HG03558 (cell line): ENCODE measurements around the gene BCL6B.
"Not testable (repeated sequence)": the region's sequence is repeated elsewhere in the genome, so short reads cannot be mapped to it uniquely, and the experiment has no call there.

ENCODE experiments used
- ATAC-seq: cut with Tn5 transposase; IDR thresholded peaks from one replicate; pipeline ENCODE4 v1.9.1; 2021; ENCODE audit warnings: moderate number of reproducible peaks; ENCODE audit not compliant: unreplicated experiment; ENCODE audit errors: extremely low read depth

BCL6B gene, protein sequence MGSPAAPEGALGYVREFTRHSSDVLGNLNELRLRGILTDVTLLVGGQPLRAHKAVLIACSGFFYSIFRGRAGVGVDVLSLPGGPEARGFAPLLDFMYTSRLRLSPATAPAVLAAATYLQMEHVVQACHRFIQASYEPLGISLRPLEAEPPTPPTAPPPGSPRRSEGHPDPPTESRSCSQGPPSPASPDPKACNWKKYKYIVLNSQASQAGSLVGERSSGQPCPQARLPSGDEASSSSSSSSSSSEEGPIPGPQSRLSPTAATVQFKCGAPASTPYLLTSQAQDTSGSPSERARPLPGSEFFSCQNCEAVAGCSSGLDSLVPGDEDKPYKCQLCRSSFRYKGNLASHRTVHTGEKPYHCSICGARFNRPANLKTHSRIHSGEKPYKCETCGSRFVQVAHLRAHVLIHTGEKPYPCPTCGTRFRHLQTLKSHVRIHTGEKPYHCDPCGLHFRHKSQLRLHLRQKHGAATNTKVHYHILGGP

DNA sequence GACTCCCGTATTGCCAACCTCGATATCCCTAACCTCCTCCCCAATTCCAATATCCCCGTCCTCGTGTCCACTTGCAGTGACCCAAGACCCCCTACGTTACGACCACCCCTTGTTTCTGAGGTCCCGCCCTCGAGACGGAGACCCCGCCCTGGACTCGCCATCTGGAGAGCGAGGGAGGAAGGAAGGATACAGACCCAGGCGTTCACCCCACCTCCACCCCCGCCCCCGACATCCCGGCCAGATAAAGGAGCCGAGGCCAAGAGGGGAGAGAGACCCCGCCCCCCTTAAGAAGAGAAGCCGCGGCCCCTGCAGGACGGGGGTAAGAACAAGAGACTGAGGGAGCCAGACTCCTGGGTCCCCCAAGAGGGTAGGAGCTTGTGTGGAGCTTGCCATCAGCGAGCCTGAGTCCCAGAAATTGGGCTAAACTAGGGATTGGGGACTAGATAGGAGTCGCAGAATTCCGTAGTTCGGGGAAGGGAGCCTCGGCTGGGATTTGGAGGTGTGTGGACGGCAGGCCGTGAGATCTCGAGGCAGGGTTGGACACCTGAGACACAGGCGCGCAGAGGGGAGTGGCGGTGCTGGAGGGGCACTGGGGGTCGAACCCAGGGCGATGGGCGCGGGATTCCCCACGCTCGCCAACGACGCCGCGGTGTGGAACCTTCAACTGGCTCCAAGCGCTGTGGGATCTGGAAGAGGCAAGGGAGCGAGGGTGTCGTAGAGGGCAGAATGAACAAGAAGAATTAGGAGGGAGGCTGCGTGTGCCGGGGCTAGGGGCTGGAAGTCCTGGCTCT is at the start of gene BCL6B:
Gene BCL6B, plus strand, starts transcription at position 270 of the 791 bp plus-strand sequence. CDS start 622 bp downstream, outside the sequence.
- ATAC-seq, result no peak

DNA sequence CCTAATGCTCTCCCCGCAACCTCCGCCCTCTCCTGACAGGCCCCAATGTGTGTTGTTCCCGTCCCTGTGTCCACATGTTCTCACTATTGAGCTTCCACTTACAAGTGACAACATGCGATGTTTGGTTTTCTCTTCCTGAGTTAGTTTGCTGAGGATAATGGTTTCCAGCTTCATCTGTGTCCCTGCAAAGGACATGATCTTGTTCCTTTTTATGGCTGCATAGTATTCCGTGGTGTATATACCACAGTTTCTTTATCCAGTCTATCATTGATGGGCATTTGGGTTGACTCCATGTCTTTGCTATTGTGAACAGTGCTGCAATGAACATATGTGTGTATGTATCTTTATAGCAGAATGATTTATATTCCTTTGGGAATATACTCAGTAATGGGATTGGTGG is 43.4 kb upstream of the BCL6B start:
- not testable (repeated sequence) for ATAC-seq

DNA sequence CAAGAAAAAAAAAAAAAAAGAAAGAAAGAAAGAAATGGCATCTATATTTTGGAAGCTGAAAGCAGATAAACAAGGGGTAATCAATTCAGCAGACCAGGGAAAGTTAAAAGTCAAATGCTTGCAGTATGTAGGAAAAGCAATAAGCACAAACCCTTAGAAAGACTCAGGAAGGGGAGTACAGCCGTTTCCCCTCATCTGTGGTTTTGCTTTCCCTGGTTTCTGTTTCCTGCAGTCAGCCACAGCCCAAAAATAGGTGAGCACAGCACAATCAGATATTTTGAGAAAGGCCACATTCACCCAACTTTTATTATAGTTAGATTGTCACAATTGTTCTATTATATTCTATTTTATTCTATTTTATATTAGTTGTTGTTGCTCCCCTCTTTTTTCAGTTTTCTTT is 41.4 kb upstream of the BCL6B start:
- ATAC-seq, result no peak

DNA sequence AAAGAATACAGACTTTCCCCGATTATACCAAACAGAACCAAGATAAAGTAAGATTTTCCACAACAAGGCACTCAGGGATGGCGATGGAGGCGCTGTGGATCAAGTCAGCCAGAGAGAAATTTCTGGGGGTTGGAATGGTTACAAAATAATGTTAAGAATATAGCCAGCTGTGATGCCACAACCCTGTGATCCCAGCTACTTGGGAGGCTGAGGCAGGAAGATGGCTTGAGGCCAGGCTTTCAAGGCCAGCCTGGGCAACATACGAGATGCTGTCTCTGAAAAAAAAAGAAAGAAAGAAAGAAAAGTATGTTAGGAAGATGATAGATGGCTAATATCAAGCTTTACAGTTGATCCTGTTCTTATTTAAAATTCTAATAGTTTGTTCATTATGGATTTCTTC is 37.6 kb upstream of the BCL6B start:
- ATAC-seq, result no peak

DNA sequence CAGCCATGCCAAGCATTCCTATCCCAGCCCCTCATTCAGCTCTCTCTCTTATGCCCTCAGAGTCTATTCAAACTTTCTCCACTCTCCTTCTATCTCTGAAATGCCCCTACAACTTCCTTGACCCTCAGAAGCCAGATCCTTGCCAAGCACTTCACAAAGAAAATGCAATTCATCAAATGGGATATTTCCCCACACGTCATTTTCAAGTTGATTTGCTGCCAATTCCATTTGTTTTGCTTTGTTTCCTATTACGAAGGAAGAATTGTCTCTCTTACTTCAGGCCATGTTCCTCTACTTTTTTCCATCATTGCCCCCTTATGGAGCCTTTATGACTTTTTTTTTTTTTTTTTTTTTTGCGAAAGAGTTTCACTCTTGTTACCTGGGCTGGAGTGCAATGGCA is 36.2 kb upstream of the BCL6B start:
- no peak for ATAC-seq

DNA sequence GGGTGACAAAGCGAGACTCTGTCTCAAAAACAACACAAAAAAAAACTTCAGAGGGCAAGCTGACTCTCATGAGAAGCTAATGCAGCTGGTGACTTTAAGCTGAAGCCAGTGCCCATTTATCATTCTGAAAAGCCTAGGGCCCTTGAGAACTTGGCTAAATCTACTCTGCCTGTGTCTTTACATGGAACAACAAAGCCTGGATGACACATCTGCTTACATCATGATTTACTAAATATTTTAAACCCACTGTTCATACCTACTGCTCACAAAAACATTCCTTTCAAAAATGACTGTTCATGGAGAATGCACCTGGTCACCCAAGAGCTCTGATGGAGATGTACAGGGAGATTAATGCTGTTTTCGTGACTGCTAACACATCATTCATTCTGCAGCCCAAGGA is 33.1 kb upstream of the BCL6B start:
- no peak for ATAC-seq

DNA sequence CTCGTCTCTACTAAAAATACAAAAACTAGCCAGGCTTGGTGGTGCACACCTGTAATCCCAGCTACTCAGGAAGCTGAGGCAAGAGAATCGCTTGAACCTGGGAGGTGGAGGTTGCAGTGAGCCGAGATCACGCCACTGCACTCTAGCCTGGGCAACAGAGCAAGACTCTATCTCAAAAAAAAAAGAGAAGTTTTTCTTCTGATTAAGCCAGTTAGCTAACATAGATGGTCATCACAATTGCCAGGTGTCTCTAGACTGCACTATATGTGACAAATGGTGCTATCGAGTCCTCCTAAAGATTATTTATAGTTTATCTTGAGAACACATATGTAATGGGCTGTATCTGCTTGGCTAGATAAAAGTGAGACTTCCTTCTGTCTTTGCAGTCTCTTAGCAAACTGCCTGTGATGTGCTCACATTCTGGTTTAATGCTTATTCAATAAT is 29.2 kb upstream of the BCL6B start:
- not testable (repeated sequence) for ATAC-seq

DNA sequence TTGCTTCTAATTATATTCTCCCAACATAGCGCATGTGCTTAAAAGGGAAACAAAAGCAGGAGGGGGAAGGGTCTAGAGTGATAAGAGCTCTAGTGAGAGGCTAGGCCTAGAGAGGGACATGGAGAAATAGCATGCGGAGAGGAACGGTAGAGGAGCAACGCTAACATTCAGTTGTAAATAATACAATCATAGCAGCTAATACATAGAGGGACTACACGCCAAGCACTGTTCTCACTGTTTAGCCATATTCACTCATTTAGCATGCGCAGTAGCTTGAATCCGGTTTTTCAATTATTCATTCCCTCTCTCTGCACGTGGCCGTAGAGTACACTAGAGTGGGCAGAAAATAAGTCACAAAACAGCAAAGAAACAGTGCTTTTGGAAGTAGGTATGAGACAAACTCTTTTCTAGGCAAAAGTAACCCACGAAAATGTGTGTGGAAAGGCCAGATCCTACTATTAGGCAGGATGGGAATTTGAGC is 28.7 kb upstream of the BCL6B start:
- no peak for ATAC-seq

DNA sequence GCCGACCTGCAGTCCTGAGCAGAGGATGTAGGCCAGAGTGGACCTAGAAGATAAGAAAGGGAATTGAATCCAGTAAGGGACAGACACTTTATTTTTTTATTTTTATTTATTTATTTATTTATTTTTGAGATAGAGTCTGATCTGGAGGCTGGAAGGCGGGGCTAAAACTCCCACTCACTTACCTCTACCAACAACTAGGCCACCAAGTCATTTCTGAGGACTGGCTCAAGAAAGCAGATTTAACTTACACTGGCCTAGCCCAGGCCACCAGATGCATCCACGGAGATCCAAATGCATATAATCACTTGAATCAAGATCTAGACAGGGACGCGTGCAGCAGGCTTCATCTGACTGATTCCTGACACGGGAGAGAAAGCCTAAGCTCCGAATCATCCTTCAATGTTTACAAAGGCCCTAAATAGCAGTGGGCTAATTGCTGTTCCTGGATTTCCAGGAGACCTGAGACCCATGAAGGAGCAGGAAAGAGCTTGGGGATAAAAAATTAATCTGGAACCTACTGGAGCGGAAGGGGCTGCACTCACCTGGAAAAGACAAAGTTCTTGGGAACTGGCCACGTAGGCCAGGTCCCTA is 28.1 kb upstream of the BCL6B start:
- ATAC-seq, result no peak

DNA sequence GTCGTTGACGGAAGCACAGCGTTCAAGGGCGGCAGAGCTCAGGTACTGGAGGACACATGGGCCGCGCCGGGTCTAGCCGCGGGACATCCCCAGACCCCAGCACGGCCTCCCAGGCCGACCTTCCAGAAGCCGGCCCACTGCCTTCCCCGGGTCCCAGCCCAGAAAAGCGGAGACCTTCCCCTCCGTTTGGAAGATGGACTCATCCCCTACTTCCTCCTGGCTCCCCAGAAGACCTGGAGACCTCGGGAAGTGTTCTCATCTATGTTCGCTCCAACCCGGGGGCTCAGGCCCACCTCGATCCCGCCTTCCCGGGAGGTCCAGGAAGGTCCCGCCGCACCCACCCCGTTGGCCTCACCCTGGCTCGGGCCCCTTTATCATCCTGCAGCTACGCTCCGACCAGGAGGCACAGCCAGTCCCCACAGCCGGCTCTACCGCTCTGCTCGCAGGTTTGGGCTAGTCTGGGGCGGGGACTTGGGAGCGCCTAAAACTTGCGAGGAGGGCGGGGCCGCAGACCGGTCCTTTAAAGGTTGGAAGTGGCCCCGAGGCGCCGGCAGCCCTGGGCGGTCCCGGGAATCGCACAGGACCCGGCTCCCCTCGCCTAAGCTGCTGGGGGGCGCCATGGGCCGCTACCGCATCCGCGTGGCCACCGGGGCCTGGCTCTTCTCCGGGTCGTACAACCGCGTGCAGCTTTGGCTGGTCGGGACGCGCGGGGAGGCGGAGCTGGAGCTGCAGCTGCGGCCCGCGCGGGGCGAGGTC is 27.2 kb upstream of the BCL6B start, which contains the start of gene ALOX12:
Gene ALOX12, plus strand, starts transcription at position 550 of the 756 bp plus-strand sequence. Its CDS starts 69 bp downstream, at position 619.
- no peak for ATAC-seq

DNA sequence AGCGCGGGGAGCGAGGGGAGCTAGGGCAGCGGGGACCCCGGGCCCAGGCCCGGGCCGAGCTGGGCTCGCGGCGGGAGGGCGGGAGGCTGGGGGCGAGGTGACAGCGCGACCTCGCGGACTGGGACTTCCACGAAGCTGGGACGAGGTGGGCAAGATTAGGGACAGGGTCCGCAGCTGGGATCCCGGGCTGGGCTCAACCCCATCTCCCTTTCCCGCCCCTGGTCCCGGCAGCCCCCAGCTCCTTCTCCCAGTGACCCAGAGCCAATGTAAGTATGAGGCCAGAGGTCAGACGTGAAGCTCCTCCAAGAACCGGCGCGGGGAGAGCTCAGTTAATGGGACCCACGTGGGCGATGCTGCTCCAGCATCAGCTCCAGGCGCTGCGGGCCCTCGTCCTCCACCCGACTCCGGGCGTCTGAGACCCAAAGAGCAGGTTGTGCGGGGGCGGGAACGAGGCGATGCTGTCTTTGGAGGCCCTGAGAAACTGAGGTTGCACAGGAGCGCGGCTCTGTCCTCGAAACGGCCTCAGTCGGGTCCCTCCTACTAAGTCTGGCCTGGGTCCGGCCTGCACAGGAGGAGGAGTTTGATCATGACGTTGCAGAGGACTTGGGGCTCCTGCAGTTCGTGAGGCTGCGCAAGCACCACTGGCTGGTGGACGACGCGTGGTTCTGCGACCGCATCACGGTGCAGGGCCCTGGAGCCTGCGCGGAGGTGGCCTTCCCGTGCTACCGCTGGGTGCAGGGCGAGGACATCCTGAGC is 26.4 kb upstream of the BCL6B start:
- ATAC-seq, result no peak

DNA sequence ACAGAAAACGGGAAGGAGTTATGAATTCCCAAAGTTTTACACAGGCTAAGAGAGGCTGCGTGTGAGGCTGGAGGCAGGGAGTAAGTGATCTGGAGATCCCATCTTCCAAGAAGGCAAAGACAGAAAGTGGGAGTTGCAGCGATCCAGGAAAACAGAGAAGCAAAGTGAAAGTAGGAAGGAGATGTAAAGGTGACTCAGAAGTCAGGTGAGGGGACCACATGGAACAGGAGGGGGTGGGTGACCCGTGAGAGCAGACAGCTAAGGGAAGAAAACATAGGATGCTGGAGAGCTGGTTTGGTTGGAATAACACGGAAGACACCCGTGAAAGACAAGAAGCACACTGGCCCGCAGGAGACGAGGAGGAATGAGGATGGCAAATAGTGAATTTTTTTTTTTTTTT is 25.7 kb upstream of the BCL6B start:
- ATAC-seq, result no peak

DNA sequence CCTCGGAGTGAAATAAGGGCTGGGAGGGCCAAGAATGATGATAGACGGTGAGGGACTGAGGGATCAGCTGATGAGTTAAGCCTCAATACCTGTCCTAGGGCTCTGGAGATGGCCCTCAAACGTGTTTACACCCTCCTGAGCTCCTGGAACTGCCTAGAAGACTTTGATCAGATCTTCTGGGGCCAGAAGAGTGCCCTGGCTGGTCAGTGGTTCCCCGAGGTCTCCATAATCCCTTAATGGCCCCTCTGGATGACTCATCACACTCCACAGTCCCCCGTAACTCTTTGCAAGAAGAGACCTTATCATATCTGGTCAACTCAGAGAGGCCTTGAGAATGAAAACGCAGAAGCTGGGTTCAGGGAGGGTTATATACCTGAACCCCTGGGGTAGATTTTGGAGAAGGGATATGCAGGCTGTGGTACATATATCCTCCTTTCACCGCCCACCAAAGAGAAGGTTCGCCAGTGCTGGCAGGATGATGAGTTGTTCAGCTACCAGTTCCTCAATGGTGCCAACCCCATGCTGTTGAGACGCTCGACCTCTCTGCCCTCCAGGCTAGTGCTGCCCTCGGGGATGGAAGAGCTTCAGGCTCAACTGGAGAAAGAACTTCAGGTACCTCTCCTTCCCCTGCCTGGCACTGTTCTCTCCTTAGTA is 23.9 kb upstream of the BCL6B start:
- no peak for ATAC-seq

DNA sequence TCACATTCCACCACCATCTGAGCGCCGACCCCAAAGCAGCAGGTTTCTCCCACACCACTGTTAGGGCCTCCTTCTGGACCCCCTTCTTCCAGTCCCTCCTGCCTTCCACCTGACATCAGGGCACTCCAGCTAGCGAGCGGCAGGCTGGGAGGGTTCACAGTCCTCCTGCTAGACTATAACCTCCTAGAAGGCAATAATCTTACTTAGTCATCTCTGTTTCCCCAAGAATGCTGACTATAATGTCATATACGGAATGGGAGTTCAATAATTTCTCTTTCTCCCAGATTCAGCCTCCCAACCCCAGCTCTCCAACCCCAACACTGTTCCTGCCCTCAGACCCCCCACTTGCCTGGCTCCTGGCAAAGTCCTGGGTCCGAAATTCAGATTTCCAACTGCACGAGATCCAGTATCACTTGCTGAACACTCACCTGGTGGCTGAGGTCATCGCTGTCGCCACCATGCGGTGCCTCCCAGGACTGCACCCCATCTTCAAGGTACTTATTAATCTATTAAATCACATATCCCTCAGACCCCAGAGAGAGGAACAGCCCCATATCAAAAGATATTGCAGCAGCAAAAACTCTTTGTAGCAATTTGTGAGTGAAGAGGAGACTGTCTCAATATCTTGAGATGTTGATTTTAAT is 21.4 kb upstream of the BCL6B start:
- ATAC-seq, result no peak

DNA sequence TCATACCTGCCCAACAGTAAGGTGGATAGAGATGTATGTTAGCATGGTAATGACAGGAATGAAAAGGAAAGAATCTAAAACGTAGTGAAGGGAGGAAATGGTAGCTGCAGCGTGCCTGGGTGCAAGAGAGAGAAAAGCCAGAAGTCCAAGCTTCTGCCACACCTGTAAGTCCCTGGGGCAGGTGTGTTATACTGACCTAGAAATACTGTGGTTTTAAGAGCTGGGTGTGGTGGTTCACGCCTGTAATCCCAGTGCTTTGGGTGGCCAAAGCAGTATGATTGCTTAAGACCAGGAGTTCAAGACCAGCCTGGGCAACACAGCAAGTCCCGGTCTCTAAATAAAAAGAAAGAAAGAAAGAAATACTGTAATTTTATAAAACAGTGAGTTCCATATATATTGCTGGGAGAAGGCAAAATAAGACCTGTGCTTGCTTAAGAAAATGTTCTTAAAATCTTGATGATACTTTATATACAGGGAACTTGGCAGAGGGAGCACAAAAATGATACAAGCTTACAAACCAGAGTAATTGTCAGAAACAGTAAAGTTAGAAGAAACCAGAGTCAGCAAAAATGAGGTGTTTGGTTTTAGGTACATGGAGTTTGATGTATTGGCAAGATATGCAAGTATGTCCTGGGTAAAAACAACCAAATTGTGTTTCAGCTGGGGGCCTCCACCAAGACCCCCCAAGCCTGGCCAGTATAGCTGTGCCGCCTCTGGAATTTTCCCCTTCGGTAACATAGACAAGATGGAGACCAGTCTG is 20.4 kb upstream of the BCL6B start:
- no peak for ATAC-seq

DNA sequence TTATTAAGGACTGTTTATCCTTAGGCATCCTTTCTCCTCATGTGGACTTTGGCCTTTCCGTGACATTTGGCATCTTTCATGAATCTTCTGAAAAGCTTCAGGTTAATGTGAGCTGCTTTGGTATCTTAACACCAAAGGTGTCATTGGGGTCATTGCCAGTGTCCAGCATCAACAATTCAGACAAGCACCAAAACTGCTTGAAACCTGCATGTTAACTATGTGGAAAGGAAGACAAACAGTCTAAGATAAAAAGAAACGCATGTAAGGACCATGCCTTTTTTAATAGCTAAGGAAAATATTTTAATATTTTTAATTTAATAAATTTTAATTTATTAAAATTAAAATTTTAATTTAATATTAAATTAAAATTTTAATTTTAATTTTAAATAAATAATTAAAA is 19.1 kb upstream of the BCL6B start:
- no peak for ATAC-seq

DNA sequence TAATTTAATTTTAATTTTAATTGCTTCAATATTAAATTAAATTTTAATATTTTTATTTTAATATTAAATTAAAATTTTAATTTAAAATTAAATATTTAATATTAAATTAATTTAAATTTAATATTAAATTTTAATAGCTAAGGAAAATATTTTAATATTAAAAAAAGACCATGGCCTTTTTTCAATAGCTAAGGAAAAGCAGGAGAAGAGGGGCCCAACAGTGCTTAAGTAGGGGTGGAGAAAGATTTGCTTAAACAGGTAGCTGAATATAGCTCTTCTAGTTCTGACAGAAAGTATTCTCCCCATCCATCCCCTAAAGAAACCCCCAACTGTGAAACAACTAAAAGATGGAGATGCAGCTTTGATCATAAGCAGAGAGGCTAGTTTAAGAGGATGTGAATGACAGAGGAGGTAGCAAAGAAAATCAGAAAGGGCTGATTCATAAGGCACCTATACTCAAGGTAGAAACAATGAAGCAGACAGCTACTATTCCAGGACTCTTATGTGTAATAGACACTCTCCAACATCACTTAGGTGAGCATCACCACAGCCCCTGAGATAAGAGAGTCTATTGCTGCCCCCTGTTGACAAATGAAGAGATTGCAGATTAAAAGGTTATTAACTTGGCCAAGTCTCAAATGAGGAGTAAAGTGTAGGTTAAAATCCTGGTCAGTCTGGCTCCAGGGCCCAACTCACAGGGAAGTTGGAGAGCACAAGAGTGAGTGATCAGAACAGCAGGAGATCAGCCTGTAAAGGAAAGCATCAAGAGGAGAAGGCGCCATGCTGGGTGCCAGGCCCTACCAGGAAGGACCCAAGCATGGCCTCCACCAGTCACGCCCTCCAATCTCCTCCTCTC is 18.2 kb upstream of the BCL6B start:
- no peak for ATAC-seq
